Neuronal stem cell (in vitro differentiated cells): ENCODE results near the gene SAPCD2.
A peak's percentile ranks its signal among the peaks of the same experiment; 100 is the strongest.

Experiments used
- DNase-seq: peaks from one replicate; pipeline ENCODE4 v3.0.0-alpha.2; 2013; ENCODE audit warnings: low spot score
- H2AFZ ChIP-seq: one replicate; pipeline ENCODE4 v1.6.1; 2013; ENCODE audit warnings: mild to moderate bottlenecking, low read length, inconsistent platforms
- H2AK5ac ChIP-seq: 2 replicates; pipeline ENCODE4 v1.6.1; 2013; ENCODE audit warnings: low read depth, mild to moderate bottlenecking, inconsistent platforms, low read length, moderate library complexity, mixed read lengths
- H2BK120ac ChIP-seq: 2 replicates; pipeline ENCODE4 v1.6.1; 2013; ENCODE audit warnings: low read depth, mild to moderate bottlenecking, inconsistent platforms, low read length, moderate library complexity, mixed read lengths
- H2BK12ac ChIP-seq: one replicate; pipeline ENCODE4 v1.6.1; 2013; ENCODE audit warnings: low read length, inconsistent platforms
- H2BK15ac ChIP-seq: 2 replicates; pipeline ENCODE4 v1.6.1; 2013; ENCODE audit warnings: mild to moderate bottlenecking, low read length, inconsistent platforms, mixed read lengths
- H2BK5ac ChIP-seq: one replicate; pipeline ENCODE4 v1.6.1; 2013; ENCODE audit warnings: inconsistent platforms, mild to moderate bottlenecking, low read length, moderate library complexity
- H3K14ac ChIP-seq: one replicate; pipeline ENCODE4 v1.6.1; 2013; ENCODE audit warnings: low read length, inconsistent platforms
- H3K18ac ChIP-seq: 2 replicates; pipeline ENCODE4 v1.6.1; 2013; ENCODE audit warnings: low read length, inconsistent platforms
- H3K23ac ChIP-seq: 2 replicates; pipeline ENCODE4 v1.6.1; 2013; ENCODE audit warnings: low read depth, mild to moderate bottlenecking, mixed read lengths, low read length, inconsistent platforms; ENCODE audit not compliant: poor library complexity
- H3K27ac ChIP-seq: replicated peaks from 3 replicates; pipeline ENCODE4 v1.5.1; 2013; ENCODE audit warnings: low read length, inconsistent platforms
- H3K27me3 ChIP-seq, 3 experiments: 2 replicates each; pipeline ENCODE4 v1.6.1; 2013; ENCODE audit warnings: low read length in 3 of 3, mild to moderate bottlenecking in 2 of 3, inconsistent platforms in 1 of 3, low read depth in 1 of 3, mixed read lengths in 1 of 3, moderate library complexity in 1 of 3; ENCODE audit not compliant: control insufficient read depth in 3 of 3, insufficient read depth in 3 of 3
- H3K36me3 ChIP-seq, 2 donors: replicated peaks in 1 of 2; 2 replicates each; pipeline ENCODE4 v1.6.1; 2013; ENCODE audit warnings: low read length in 2 of 2; ENCODE audit not compliant: control insufficient read depth in 2 of 2, insufficient read depth in 2 of 2
- H3K4ac ChIP-seq: 2 replicates; pipeline ENCODE4 v1.6.1; 2013; ENCODE audit warnings: inconsistent platforms, mild to moderate bottlenecking, low read length, moderate library complexity
- H3K4me1 ChIP-seq, 2 donors: 1 replicate in 1 of 2; 2 replicates in 1 of 2; pipeline ENCODE4 v1.6.1; 2013; ENCODE audit warnings: low read length in 2 of 2, low read depth in 1 of 2; ENCODE audit not compliant: control insufficient read depth in 2 of 2, insufficient read depth in 1 of 2
- H3K4me2 ChIP-seq: one replicate; pipeline ENCODE4 v1.6.1; 2013; ENCODE audit warnings: mild to moderate bottlenecking, low read length, inconsistent platforms; ENCODE audit not compliant: insufficient read depth, poor library complexity, severe bottlenecking
- H3K4me3 ChIP-seq, 2 donors: 2 replicates each; pipeline ENCODE4 v1.5.1; 2013; ENCODE audit warnings: low read length in 2 of 2, mild to moderate bottlenecking in 2 of 2, inconsistent platforms in 1 of 2, moderate library complexity in 1 of 2
- H3K79me1 ChIP-seq: one replicate; pipeline ENCODE4 v1.6.1; 2013; ENCODE audit warnings: low read depth, mild to moderate bottlenecking, inconsistent platforms, low read length, moderate library complexity
- H3K9ac ChIP-seq: one replicate; pipeline ENCODE4 v1.6.1; 2013; ENCODE audit warnings: mild to moderate bottlenecking, low read depth, low read length, inconsistent platforms; ENCODE audit not compliant: poor library complexity
- H3K9me3 ChIP-seq, 2 donors: replicated peaks in 1 of 2; 2 replicates each; pipeline versions ENCODE3 to v1.6.1; 2013; ENCODE audit warnings: low read length in 2 of 2, mild to moderate bottlenecking in 2 of 2, inconsistent platforms in 1 of 2, low read depth in 1 of 2, mixed read lengths in 1 of 2, moderate library complexity in 1 of 2; ENCODE audit not compliant: control insufficient read depth in 2 of 2, insufficient read depth in 1 of 2
- H4K8ac ChIP-seq: one replicate; pipeline ENCODE4 v1.6.1; 2013; ENCODE audit warnings: low read depth, mild to moderate bottlenecking, inconsistent platforms, low read length, moderate library complexity
- H4K91ac ChIP-seq: one replicate; pipeline ENCODE4 v1.6.1; 2013; ENCODE audit warnings: low read length, low read depth, mild to moderate bottlenecking, inconsistent platforms; ENCODE audit not compliant: poor library complexity
- WGBS, 2 donors: extraction: QIAGEN DNeasy Blood & Tissue Kit; methylation state at CpG; one replicate each; pipeline ENCODE4 v1.1.7; 2013; ENCODE audit warnings: missing lambda C conversion rate in 2 of 2, mixed read lengths in 1 of 2; ENCODE audit not compliant: insufficient read length in 2 of 2, insufficient replicate concordance in 1 of 2; ENCODE audit errors: extremely low coverage in 2 of 2; 5-methylcytosine and 5-hydroxymethylcytosine counted together

Gene SAPCD2

GRCh38 chr9:137045294-137046087, 24.9 kb downstream of the SAPCD2 start:
- Histone ChIP-seq H2BK5ac (peak overlapping the region; percentile 48), H3K4me1 (peaks cover 8 to 36% of the 10 kb centered on the region in 2 donors), H3K18ac (peak overlapping the region; percentile 89), H3K14ac (peak overlapping the region; percentile 97), H3K4me3 (peak overlapping the region; percentile 82 to 88), H3K36me3 (no peaks in the 10 kb centered on the region), H3K23ac (peak overlapping the region; percentile 91), H2BK12ac (peak overlapping the region; percentile 22), H4K8ac (no peak overlapping the region), H2BK15ac (no peak overlapping the region), H2AK5ac (peak overlapping the region; percentile 91), H4K91ac (no peak overlapping the region), H3K4me2 (peak overlapping the region; percentile 100), H3K27ac (no peak overlapping the region), H2BK120ac (no peak overlapping the region), H3K27me3 (peaks cover 5 to 47% (median 32%) of the 10 kb centered on the region in 3 experiments), H3K9ac (peak overlapping the region; percentile 86), H2AFZ (peak overlapping the region; percentile 97), H3K79me1 (peaks cover 6% of the 10 kb centered on the region), H3K9me3 (peaks cover 0 to 2% of the 10 kb centered on the region in 2 donors), H3K4ac (peak overlapping the region; percentile 3)
- no peak for DNase-seq
- no CpG with 5 or more reads among the region's 96 CpGs for whole genome bisulfite sequencing, 2 donors

- H3K4me3 ChIP-seq = peak overlapping the region; percentile 82 to 88
- no peak overlapping the region for H3K4ac ChIP-seq
- H2BK12ac ChIP-seq = no peak overlapping the region
- H3K79me1 ChIP-seq = peaks cover 7% of the 10 kb centered on the region
- peak overlapping the region; percentile 100 for H3K4me2 ChIP-seq
- no peak overlapping the region for H2BK15ac ChIP-seq
- H2AFZ ChIP-seq = no peak overlapping the region
- WGBS, 2 donors = no CpG with 5 or more reads among the region's 18 CpGs
- no peak for DNase-seq
- no peak overlapping the region for H3K14ac ChIP-seq
- H3K36me3 ChIP-seq = peaks cover 0 to 4% of the 10 kb centered on the region in 2 donors
- H3K9ac ChIP-seq = peak overlapping the region; percentile 86
- peaks cover 8 to 40% of the 10 kb centered on the region in 2 donors for H3K4me1 ChIP-seq
- no peak overlapping the region for H3K27ac ChIP-seq
- peak overlapping the region; percentile 91 for H2AK5ac ChIP-seq
- H3K18ac ChIP-seq = peak overlapping the region; percentile 83
- H4K8ac ChIP-seq = no peak overlapping the region
- H2BK120ac ChIP-seq = no peak overlapping the region
- H3K23ac ChIP-seq = peak overlapping the region; percentile 91
- peaks cover 0 to 2% of the 10 kb centered on the region in 2 donors for H3K9me3 ChIP-seq
- H4K91ac ChIP-seq = no peak overlapping the region
- no peak overlapping the region for H2BK5ac ChIP-seq
- H3K27me3 ChIP-seq = peaks cover 4 to 38% (median 24%) of the 10 kb centered on the region in 3 experiments
These were observed 25.7 kb downstream of the SAPCD2 start for GRCh38 chr9:137044502-137045177.

GRCh38 chr9:137044037-137044436, 26.3 kb downstream of the SAPCD2 start:
- Histone ChIP-seq H2AFZ (no peak overlapping the region), H3K23ac (peak overlapping the region; percentile 80), H3K9me3 (peaks cover 0 to 2% of the 10 kb centered on the region in 2 donors), H3K36me3 (peaks cover 3 to 10% of the 10 kb centered on the region in 2 donors), H2BK15ac (no peak overlapping the region), H3K4ac (no peak overlapping the region), H2BK120ac (no peak overlapping the region), H3K4me2 (peak overlapping the region; percentile 11), H3K9ac (peak overlapping the region; percentile 7), H2BK12ac (no peak overlapping the region), H3K27me3 (peaks cover 0 to 32% (median 18%) of the 10 kb centered on the region in 3 experiments), H3K27ac (no peak overlapping the region), H2AK5ac (no peak overlapping the region), H4K8ac (no peak overlapping the region), H3K4me1 (peaks cover 8 to 40% of the 10 kb centered on the region in 2 donors), H3K18ac (no peak overlapping the region), H3K14ac (no peak overlapping the region), H3K4me3 (peak overlapping the region; percentile 13 to 36), H2BK5ac (no peak overlapping the region), H4K91ac (no peak overlapping the region), H3K79me1 (peaks cover 7% of the 10 kb centered on the region)
- no CpG with 5 or more reads among the region's 12 CpGs for WGBS, 2 donors
- no peak for DNase-seq
